DOHH2 (cell line): Measurements from ENCODE around the gene PON2.

Experiments
- EZH2phosphoT487 ChIP-seq: fragments of 200-600 bp; sonication (generic); IDR thresholded peaks from 2 replicates; pipeline ENCODE4 v1.6.1; 2017; ENCODE audit warnings: borderline replicate concordance, mild to moderate bottlenecking, antibody characterized with exemption, low read length, moderate library complexity, mixed read lengths
- TF ChIP-seq, protein P1 (sequence below): fragments of 200-600 bp; sonication (generic); IDR thresholded peaks from one replicate; pipeline ENCODE4 v1.5.1; 2014; ENCODE audit warnings: antibody characterized with exemption, mild to moderate bottlenecking, low read depth, low read length; ENCODE audit not compliant: poor library complexity, severe bottlenecking

DNA sequence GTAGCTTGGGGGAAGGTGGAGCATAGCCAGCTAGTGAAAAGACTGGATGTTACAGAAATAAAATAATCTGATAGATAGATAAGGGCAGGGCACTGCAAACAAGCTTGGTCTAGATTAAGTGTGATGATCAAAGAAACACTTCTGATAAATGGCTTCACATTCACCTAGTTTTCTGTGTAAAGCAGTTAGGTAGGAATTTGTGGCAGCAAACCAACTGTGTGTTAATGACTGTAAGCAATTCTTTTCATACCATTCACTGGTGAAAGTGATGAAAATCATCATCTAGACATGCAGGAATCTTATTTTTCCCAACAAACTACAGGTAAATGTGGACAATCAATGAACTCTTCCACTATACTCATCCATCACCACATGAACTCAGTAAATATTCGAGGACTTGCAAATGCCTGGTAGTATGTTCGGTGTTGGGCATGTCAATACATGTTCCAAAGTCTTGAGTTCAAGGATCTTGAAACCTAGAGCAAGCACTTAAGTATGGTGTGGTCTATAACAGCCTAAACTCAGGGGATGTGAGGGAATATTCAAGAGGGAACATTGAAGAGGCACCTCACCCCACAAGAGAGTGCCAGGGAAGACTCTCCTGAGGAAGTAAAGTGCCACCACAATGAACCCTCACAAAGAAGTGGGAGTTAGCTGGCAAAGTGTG lies 59.1 kb downstream of the PON2 start:
- TF ChIP-seq, protein P1, sequence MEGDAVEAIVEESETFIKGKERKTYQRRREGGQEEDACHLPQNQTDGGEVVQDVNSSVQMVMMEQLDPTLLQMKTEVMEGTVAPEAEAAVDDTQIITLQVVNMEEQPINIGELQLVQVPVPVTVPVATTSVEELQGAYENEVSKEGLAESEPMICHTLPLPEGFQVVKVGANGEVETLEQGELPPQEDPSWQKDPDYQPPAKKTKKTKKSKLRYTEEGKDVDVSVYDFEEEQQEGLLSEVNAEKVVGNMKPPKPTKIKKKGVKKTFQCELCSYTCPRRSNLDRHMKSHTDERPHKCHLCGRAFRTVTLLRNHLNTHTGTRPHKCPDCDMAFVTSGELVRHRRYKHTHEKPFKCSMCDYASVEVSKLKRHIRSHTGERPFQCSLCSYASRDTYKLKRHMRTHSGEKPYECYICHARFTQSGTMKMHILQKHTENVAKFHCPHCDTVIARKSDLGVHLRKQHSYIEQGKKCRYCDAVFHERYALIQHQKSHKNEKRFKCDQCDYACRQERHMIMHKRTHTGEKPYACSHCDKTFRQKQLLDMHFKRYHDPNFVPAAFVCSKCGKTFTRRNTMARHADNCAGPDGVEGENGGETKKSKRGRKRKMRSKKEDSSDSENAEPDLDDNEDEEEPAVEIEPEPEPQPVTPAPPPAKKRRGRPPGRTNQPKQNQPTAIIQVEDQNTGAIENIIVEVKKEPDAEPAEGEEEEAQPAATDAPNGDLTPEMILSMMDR = no peak
- TF ChIP-seq EZH2phosphoT487 = no peak
